ENCODE results near the gene CNGA4.

The CNGA4 gene

GRCh38 chr11:6237266-6237665 is 1.6 kb upstream of the CNGA4 start:
- TF ChIP-seq GATA3 (IDR thresholded peaks at IDR 0.05; ENCODE audit: low read depth, low read length) (no peak), GATA2 (IDR thresholded peaks at IDR 0.05; ENCODE audit: low read depth, low read length) (no peak)

- TF ChIP-seq GATA3 (IDR thresholded peaks at IDR 0.05; ENCODE audit: low read depth, low read length), result no peak
Observed at GRCh38 chr11:6237761-6238302, 1.1 kb upstream of the CNGA4 start.

DNA sequence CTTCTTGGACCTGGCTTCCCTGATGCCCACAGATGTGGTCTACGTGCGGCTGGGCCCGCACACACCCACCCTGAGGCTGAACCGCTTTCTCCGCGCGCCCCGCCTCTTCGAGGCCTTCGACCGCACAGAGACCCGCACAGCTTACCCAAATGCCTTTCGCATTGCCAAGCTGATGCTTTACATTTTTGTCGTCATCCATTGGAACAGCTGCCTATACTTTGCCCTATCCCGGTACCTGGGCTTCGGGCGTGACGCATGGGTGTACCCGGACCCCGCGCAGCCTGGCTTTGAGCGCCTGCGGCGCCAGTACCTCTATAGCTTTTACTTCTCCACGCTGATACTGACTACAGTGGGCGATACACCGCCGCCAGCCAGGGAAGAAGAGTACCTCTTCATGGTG is 1.2 kb downstream of the CNGA4 start:
- no peak for TF ChIP-seq GATA2 (IDR thresholded peaks at IDR 0.05; ENCODE audit: low read depth, low read length)
- no peak for TF ChIP-seq GATA3 (IDR thresholded peaks at IDR 0.05; ENCODE audit: low read depth, low read length)

GRCh38 chr11:6240781-6241180 is 1.9 kb downstream of the CNGA4 start:
- TF ChIP-seq GATA2 (IDR thresholded peaks at IDR 0.05; ENCODE audit: low read depth, low read length) (no peak), GATA3 (IDR thresholded peaks at IDR 0.05; ENCODE audit: low read depth, low read length) (no peak)

DNA sequence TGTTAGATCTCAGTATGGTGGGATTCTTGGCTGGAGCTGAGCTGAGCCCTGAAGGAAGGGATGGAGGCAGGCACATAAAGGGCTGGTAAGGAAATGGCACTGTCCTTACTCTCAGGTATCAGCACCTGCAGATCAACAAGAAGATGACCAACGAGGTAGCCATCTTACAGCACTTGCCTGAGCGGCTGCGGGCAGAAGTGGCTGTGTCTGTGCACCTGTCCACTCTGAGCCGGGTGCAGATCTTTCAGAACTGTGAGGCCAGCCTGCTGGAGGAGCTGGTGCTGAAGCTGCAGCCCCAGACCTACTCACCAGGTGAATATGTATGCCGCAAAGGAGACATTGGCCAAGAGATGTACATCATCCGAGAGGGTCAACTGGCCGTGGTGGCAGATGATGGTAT is 2.4 kb downstream of the CNGA4 start:
- no peak for TF ChIP-seq GATA3 (IDR thresholded peaks at IDR 0.05; ENCODE audit: low read depth, low read length)
- no peak for TF ChIP-seq GATA2 (IDR thresholded peaks at IDR 0.05; ENCODE audit: low read depth, low read length)

GRCh38 chr11:6245536-6245935 is 6.6 kb downstream of the CNGA4 start:
- TF ChIP-seq GATA3 (IDR thresholded peaks at IDR 0.05; ENCODE audit: low read depth, low read length) (no peak), GATA2 (IDR thresholded peaks at IDR 0.05; ENCODE audit: low read depth, low read length) (no peak)

- no peak for TF ChIP-seq GATA2 (IDR thresholded peaks at IDR 0.05; ENCODE audit: low read depth, low read length)
- no peak for TF ChIP-seq GATA3 (IDR thresholded peaks at IDR 0.05; ENCODE audit: low read depth, low read length)
Observed at GRCh38 chr11:6248248-6248647, 9.4 kb downstream of the CNGA4 start.

- TF ChIP-seq GATA2 (IDR thresholded peaks at IDR 0.05; ENCODE audit: low read depth, low read length) (no peak), GATA3 (IDR thresholded peaks at IDR 0.05; ENCODE audit: low read depth, low read length) (no peak)
Observed at GRCh38 chr11:6249770-6250555, 11.1 kb downstream of the CNGA4 start.

DNA sequence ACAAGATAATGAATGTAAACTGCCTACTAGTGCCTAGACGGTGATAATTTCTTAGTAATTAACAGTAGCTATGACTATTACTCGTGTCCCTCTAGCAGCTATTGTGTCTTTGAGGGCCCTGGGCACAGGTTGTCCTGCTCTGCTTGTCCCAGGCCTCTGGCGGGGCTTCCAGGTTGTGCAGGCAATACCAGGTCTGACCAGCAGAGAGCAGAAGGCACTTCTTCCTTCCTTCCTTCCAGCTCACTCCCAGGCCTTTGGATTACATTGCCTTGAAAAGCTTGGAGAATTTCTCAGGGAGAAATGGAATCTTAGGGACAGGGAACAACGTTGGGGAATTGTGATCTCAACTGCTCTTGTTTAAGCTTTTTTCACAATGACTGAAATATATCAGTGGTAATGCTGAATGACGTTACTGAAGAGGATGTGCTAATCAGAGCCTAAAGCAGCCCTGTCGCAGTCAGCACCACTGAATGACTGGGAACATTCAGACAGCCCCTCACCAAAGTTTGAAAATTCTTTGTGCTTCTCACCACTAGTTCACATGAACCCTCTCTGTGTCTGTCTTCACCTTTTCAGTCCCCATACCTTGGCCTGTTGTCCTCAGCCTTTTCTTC is 12.3 kb downstream of the CNGA4 start:
- TF ChIP-seq GATA2 (IDR thresholded peaks at IDR 0.05; ENCODE audit: low read depth, low read length) (no peak), GATA3 (IDR thresholded peaks at IDR 0.05; ENCODE audit: low read depth, low read length) (no peak)

- TF ChIP-seq GATA2 (IDR thresholded peaks at IDR 0.05; ENCODE audit: low read depth, low read length) (no peak), GATA3 (IDR thresholded peaks at IDR 0.05; ENCODE audit: low read depth, low read length) (no peak)
Observed at GRCh38 chr11:6251990-6252473, 13.1 kb downstream of the CNGA4 start.

DNA sequence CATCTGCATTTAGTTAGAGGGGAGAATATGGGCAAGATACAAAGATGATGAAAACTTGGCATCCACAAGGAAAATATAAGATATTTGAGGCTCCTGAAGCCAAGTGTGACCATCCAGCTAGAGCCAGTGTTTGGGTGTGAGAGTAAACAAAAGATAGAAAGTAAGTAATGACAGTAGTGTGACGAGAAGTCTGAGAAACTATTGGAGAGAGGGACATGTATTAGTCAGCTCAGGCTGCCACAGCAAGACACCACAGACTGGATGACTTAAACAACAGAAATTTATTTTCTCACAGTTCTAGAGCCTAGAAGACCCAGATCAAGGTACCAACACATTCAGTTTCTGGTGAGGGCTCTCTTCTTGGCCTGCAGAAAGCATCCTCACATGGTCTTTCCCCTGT is 14.3 kb downstream of the CNGA4 start:
- TF ChIP-seq GATA2 (IDR thresholded peaks at IDR 0.05; ENCODE audit: low read depth, low read length), result no peak
- TF ChIP-seq GATA3 (IDR thresholded peaks at IDR 0.05; ENCODE audit: low read depth, low read length), result no peak

DNA sequence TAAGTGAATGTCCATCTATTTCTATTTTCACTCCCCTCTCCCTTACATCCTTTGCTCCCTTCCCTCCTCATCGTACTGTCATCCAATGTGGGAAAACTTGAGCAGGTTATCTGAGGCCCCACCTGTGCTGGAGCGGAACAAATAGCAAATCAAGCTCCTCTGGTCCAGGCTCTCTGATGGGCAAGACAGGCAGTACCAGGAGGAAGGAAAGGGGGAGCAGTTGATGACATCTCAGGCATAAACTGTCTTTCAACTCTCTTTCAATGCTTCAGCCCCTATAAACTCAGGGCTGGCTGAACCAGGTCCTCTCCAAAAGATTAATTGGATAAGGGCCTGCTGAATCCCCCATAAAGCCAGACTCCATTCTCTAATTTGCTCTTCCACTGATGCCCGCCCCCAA is 19.3 kb downstream of the CNGA4 start:
- TF ChIP-seq GATA2 (IDR thresholded peaks at IDR 0.05; ENCODE audit: low read depth, low read length) (no peak), GATA3 (IDR thresholded peaks at IDR 0.05; ENCODE audit: low read depth, low read length) (no peak)

DNA sequence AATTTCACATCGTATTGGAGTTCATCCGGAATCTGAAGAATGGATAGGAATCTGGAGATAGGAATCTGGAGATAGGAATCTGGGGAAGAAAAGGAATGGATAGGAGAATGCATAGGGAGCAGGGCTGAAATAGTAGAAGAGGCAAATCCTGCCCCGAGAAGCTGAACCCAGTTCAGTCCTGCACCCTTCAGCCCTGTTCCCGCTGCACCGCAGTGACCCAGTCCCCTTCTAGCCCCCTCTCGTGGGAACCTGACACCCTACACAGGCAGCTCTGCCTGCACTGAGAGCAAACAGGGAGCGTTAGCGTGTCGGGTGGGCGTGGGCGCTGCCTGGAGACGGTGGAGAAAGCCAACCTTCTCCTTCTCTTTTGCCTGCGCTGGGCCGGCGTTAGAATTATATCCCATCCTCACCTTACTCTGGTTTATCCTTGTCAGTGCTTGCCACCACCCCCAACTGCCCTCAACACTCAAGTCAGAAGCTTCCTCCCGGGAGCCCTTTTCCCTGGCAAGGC is 19.7 kb downstream of the CNGA4 start:
- no peak for TF ChIP-seq GATA2 (IDR thresholded peaks at IDR 0.05; ENCODE audit: low read depth, low read length)
- no peak for TF ChIP-seq GATA3 (IDR thresholded peaks at IDR 0.05; ENCODE audit: low read depth, low read length)

DNA sequence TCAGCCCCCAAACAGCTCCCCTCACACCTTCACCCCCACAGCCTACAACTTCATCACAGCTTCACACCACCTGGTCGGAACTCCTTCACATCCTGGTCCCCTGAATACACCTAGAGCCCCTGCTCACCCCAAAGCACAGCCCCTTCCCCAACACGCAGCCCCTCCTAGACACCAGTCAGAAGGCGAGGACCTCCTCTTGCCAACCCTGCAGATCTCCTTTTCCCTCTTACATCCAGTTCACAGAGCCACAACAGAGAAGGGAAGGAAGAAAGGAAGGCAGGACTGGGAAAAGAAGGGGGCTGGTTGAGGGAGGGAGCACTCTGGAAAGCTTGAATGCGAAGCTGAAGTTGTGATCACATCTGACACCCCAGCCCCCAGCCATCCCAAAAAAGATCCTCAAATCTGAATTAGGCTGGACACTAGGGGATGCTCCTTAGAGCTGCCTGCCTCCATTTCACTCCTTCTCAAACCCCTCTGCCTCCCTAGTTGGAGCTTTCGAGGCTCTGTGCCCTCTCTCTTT is 21.4 kb downstream of the CNGA4 start:
- no peak for TF ChIP-seq GATA2 (IDR thresholded peaks at IDR 0.05; ENCODE audit: low read depth, low read length)
- no peak for TF ChIP-seq GATA3 (IDR thresholded peaks at IDR 0.05; ENCODE audit: low read depth, low read length)
